Measurements from ENCODE around the gene DPM2.

DPM2 gene

GRCh38 chr9:127947841-127948710 lies 10.4 kb upstream of the DPM2 start:
- peaks cover 47% of the 10 kb centered on the region for H3K79me2 ChIP-seq (ENCODE audit: insufficient read depth, low read length)

GRCh38 chr9:127946728-127947127 lies 9.1 kb upstream of the DPM2 start:
- Histone ChIP-seq H2AFZ (ENCODE audit: low read depth, low read length, severe bottlenecking) (no peak overlapping the region), H3K9me3 (ENCODE audit: insufficient read depth, low read length) (no peaks in the 10 kb centered on the region), H3K9me2 (replicated peaks; ENCODE audit: insufficient read depth, low read length) (no peaks in the 10 kb centered on the region), H3K36me3 (ENCODE audit: low read length) (peaks cover 12% of the 10 kb centered on the region), H3K4me3 (ENCODE audit: insufficient read depth, low read length, poor library complexity, severe bottlenecking) (no peak overlapping the region), H3K79me2 (ENCODE audit: insufficient read depth, low read length) (peaks cover 33% of the 10 kb centered on the region), H3K27ac (ENCODE audit: low read depth, low read length) (0 out of 2 replicates have a peak overlapping the region, but pooled peaks have one; percentile 26), H4K20me1 (ENCODE audit: low read depth, low read length) (no peaks in the 10 kb centered on the region; the same call in 1 of the 2 replicates), H3K9ac (ENCODE audit: low read length) (no peak overlapping the region), H3K4me2 (ENCODE audit: low read depth, low read length, poor library complexity, severe bottlenecking) (no peak overlapping the region), H3F3A (ENCODE audit: insufficient read depth) (peaks cover 8% of the 10 kb centered on the region; the same call in 1 of the 2 replicates), H3K27me3 (ENCODE audit: low read length) (no peaks in the 10 kb centered on the region)
- TF ChIP-seq CTCF (IDR thresholded peaks at IDR 0.05; ENCODE audit: insufficient read depth, low read length, poor library complexity, severe bottlenecking) (no peak), EZH2phosphoT487 (conservative IDR thresholded peaks at IDR 0.05; ENCODE audit: low read length) (no peak)

More at GRCh38 chr9:127947841-127948710, 10.4 kb upstream of the DPM2 start:
- no peak for TF ChIP-seq CTCF (IDR thresholded peaks at IDR 0.05; ENCODE audit: insufficient read depth, low read length, poor library complexity, severe bottlenecking)
- no peak for TF ChIP-seq EZH2phosphoT487 (conservative IDR thresholded peaks at IDR 0.05; ENCODE audit: low read length)
- H3K4me3 ChIP-seq (ENCODE audit: insufficient read depth, low read length, poor library complexity, severe bottlenecking), result no peak overlapping the region
- H4K20me1 ChIP-seq (ENCODE audit: low read depth, low read length), result peaks cover 4% of the 10 kb centered on the region; the same call in 1 of the 2 replicates
- H3K9me3 ChIP-seq (ENCODE audit: insufficient read depth, low read length), result no peaks in the 10 kb centered on the region
- peaks cover 6% of the 10 kb centered on the region; the same call in 1 of the 2 replicates for H3F3A ChIP-seq (ENCODE audit: insufficient read depth)
- H3K36me3 ChIP-seq (ENCODE audit: low read length), result peaks cover 5% of the 10 kb centered on the region; the same call in 1 of the 2 replicates
- H3K9ac ChIP-seq (ENCODE audit: low read length), result no peak overlapping the region
- no peak overlapping the region for H3K27ac ChIP-seq (ENCODE audit: low read depth, low read length)
- no peak overlapping the region for H2AFZ ChIP-seq (ENCODE audit: low read depth, low read length, severe bottlenecking)
- no peaks in the 10 kb centered on the region for H3K27me3 ChIP-seq (ENCODE audit: low read length)
- H3K4me2 ChIP-seq (ENCODE audit: low read depth, low read length, poor library complexity, severe bottlenecking), result no peak overlapping the region
- no peaks in the 10 kb centered on the region for H3K9me2 ChIP-seq (replicated peaks; ENCODE audit: insufficient read depth, low read length)

- H3K9ac ChIP-seq (ENCODE audit: low read length), result no peak overlapping the region
- no peaks in the 10 kb centered on the region; the same call in 1 of the 2 replicates for H4K20me1 ChIP-seq (ENCODE audit: low read depth, low read length)
- H3K27ac ChIP-seq (ENCODE audit: low read depth, low read length), result no peak overlapping the region
- H3K9me3 ChIP-seq (ENCODE audit: insufficient read depth, low read length), result no peaks in the 10 kb centered on the region
- no peak overlapping the region for H3K4me2 ChIP-seq (ENCODE audit: low read depth, low read length, poor library complexity, severe bottlenecking)
- no peak for TF ChIP-seq EZH2phosphoT487 (conservative IDR thresholded peaks at IDR 0.05; ENCODE audit: low read length)
- TF ChIP-seq CTCF (IDR thresholded peaks at IDR 0.05; ENCODE audit: insufficient read depth, low read length, poor library complexity, severe bottlenecking), result no peak
- H3K79me2 ChIP-seq (ENCODE audit: insufficient read depth, low read length), result peaks cover 27% of the 10 kb centered on the region
- H3K9me2 ChIP-seq (replicated peaks; ENCODE audit: insufficient read depth, low read length), result no peaks in the 10 kb centered on the region
- H3K36me3 ChIP-seq (ENCODE audit: low read length), result peaks cover 12% of the 10 kb centered on the region
- peaks cover 14% of the 10 kb centered on the region for H3F3A ChIP-seq (ENCODE audit: insufficient read depth)
- H2AFZ ChIP-seq (ENCODE audit: low read depth, low read length, severe bottlenecking), result no peak overlapping the region
- H3K27me3 ChIP-seq (ENCODE audit: low read length), result no peaks in the 10 kb centered on the region
- no peak overlapping the region for H3K4me3 ChIP-seq (ENCODE audit: insufficient read depth, low read length, poor library complexity, severe bottlenecking)
Observed at GRCh38 chr9:127945942-127946341, 8.3 kb upstream of the DPM2 start.
